ENCODE results near the gene JAM3. TPM values are rescaled to one million over a fixed set of nuclear protein-coding genes. Genes with fewer than 3 reads are reported as not detected.

The JAM3 gene
- total RNA-seq, 1 experiment from 2014 or later, result 36.5 TPM

GRCh38 chr11:134124660-134125451, 56.0 kb downstream of the JAM3 start:
- Histone ChIP-seq H3K27me3 (ENCODE audit: insufficient read depth, low read length) (peaks cover 4% of the 10 kb centered on the region; the same call in 1 of the 2 replicates), H2AFZ (ENCODE audit: low read length) (no peak overlapping the region), H4K5ac (ENCODE audit: insufficient read length, low read depth, low read length) (no peak overlapping the region), H3K9ac (ENCODE audit: extremely low read depth, insufficient read length, low read length) (no peak overlapping the region), H2AK5ac (ENCODE audit: insufficient read length, low read length) (no peak overlapping the region), H4K8ac (replicated peaks; ENCODE audit: insufficient read length, low read depth, low read length) (no peak overlapping the region), H2BK5ac (ENCODE audit: insufficient read length, low read length) (no peak overlapping the region), H4K91ac (ENCODE audit: insufficient read length, low read depth, low read length) (no peak overlapping the region), H3K56ac (ENCODE audit: insufficient read length, low read depth, low read length) (no peak overlapping the region), H3K4me2 (ENCODE audit: insufficient read depth, insufficient read length, low read length) (peak overlapping the region; percentile 70), H3K23ac (ENCODE audit: insufficient read length, low read depth, low read length) (no peak overlapping the region), H3K18ac (ENCODE audit: insufficient read length, low read depth, low read length) (no peak overlapping the region), H3K79me2 (ENCODE audit: insufficient read depth, low read length) (no peaks in the 10 kb centered on the region), H3K4me1 (ENCODE audit: insufficient read depth, low read length) (peaks cover 10% of the 10 kb centered on the region; the same call in 1 of the 2 replicates), H3K79me1 (ENCODE audit: insufficient read depth, low read depth, low read length, poor library complexity, severe bottlenecking) (no peaks in the 10 kb centered on the region), H3T11ph (ENCODE audit: low read length) (no peak overlapping the region), H3K27ac (ENCODE audit: insufficient read length, low read depth, low read length) (no peak overlapping the region), H2BK12ac (ENCODE audit: insufficient read length, low read depth, low read length) (no peak overlapping the region), H2BK15ac (ENCODE audit: low read depth, low read length) (no peak overlapping the region), H3K9me3 (ENCODE audit: control insufficient read depth, low read depth, low read length) (no peaks in the 10 kb centered on the region), H4K20me1 (ENCODE audit: control insufficient read depth, insufficient read depth, insufficient read length) (no peaks in the 10 kb centered on the region), H2BK120ac (ENCODE audit: low read depth, low read length, poor library complexity, severe bottlenecking) (no peak overlapping the region), H3K14ac (ENCODE audit: insufficient read depth, low read length) (no peak overlapping the region), H2BK20ac (ENCODE audit: low read depth, low read length, poor library complexity, severe bottlenecking) (no peak overlapping the region), H3K23me2 (ENCODE audit: insufficient read length, low read depth, low read length, poor library complexity, severe bottlenecking) (peaks cover 3% of the 10 kb centered on the region), H3K4ac (ENCODE audit: low read depth, low read length) (no peak overlapping the region)
- Mint-ChIP-seq H3K4me3 (peak overlapping the region; percentile 41 to 75), H3K4me1 (peaks cover 35 to 42% of the 10 kb centered on the region in 2 experiments), H3K27ac (0 out of 7 replicates have a peak overlapping the region, but pooled peaks of 1 of the 3 experiments have one; percentile 62), H3K36me3 (ENCODE audit: insufficient read depth in 1 of 3, low read depth in 3 of 3) (peaks cover 0 to 10% (median 10%) of the 10 kb centered on the region in 3 experiments; a peak in 3 of 7 replicates), H3K27me3 (ENCODE audit: low read depth) (peaks cover 30% of the 10 kb centered on the region), H3K9me3 (no peaks in the 10 kb centered on the region; a peak in 2 of 5 replicates)
- TF ChIP-seq CTCF (conservative IDR thresholded peaks at IDR 0.05), result no peak
- no CpG with 5 or more reads among the region's 54 CpGs for WGBS (ENCODE audit: extremely low coverage, insufficient read length, low lambda C conversion rate)
- peak; percentile 76 for DNase-seq

Data from H9 (cell line).